SK-N-SH (cell line): Measurements from ENCODE around the gene TTC7B. TPM values are rescaled to one million over a fixed set of nuclear protein-coding genes. Genes with fewer than 3 reads are reported as not detected.

ENCODE experiments used
- CTCF ChIA-PET: fragments of 300-600, 350-600 bp; formaldehyde crosslinking; extraction: SDS; loops from one replicate; lab custom pipeline; 2021; lab: Yijun Ruan, JAX
- POLR2A ChIA-PET: fragments of 350-600 bp; sonication (Branson Sonifier 250); formaldehyde crosslinking; extraction: SDS; loops from one replicate; lab custom pipeline; 2020; ENCODE audit warnings: antibody characterized with exemption, inconsistent platforms; lab: Yijun Ruan, JAX
- DNase-seq: peaks from one replicate; pipeline ENCODE4 v3.0.0; 2012
- H2AFZ ChIP-seq: fragments of 200-600 bp; sonication (generic); 2 replicates; pipeline ENCODE4 v1.8.1; 2016; ENCODE audit warnings: antibody characterized with exemption, mild to moderate bottlenecking, low read depth
- H3F3A ChIP-seq: fragments of 200-600 bp; sonication (generic); replicated peaks from 2 replicates; pipeline ENCODE3; 2016; ENCODE audit warnings: antibody characterized with exemption, mild to moderate bottlenecking; ENCODE audit not compliant: insufficient read depth
- H3K27ac ChIP-seq, 2 experiments: fragments of 200-500 bp in 1 of 2; fragments of 200-600 bp in 1 of 2; sonication (Bioruptor generic) in 1 of 2; sonication (generic), shearing (Covaris generic) in 1 of 2; 2 replicates each; pipeline versions ENCODE4 v1.5.1 to v1.6.1; 2014 to 2016; ENCODE audit warnings: low read depth in 2 of 2, inconsistent platforms in 1 of 2, low read length in 1 of 2, mild to moderate bottlenecking in 1 of 2, mixed read lengths in 1 of 2
- H3K27me3 ChIP-seq: fragments of 200-600 bp; sonication (generic), shearing (Covaris generic); 2 replicates; pipeline ENCODE4 v1.6.1; 2016; ENCODE audit warnings: mixed run types; ENCODE audit not compliant: insufficient read depth
- H3K36me3 ChIP-seq, 2 experiments: fragments of 200-500 bp in 1 of 2; fragments of 200-600 bp in 1 of 2; sonication (Bioruptor generic) in 1 of 2; sonication (generic) in 1 of 2; replicated peaks in 1 of 2; 2 replicates each; pipeline versions ENCODE3 to v1.5.1; 2014 to 2016; ENCODE audit warnings: low read length in 1 of 2, mild to moderate bottlenecking in 1 of 2; ENCODE audit not compliant: insufficient read depth in 2 of 2, control insufficient read depth in 1 of 2
- H3K4me1 ChIP-seq, 2 experiments: fragments of 200-500 bp in 1 of 2; fragments of 200-600 bp in 1 of 2; sonication (Bioruptor generic) in 1 of 2; sonication (generic), shearing (Covaris generic) in 1 of 2; 2 replicates each; pipeline versions ENCODE4 v1.5.1 to v1.6.1; 2014 to 2016; ENCODE audit warnings: low read depth in 1 of 2, low read length in 1 of 2, mixed run types in 1 of 2; ENCODE audit not compliant: insufficient read depth in 2 of 2, control insufficient read depth in 1 of 2
- H3K4me2 ChIP-seq: fragments of 200-600 bp; sonication (generic), shearing (Covaris generic); 2 replicates; pipeline ENCODE4 v1.6.1; 2017; ENCODE audit warnings: mixed run types
- H3K4me3 ChIP-seq, 2 experiments: fragments of 200-500 bp in 1 of 2; fragments of 200-600 bp in 1 of 2; sonication (Bioruptor generic) in 1 of 2; sonication (generic), shearing (Covaris generic) in 1 of 2; 2 replicates each; pipeline versions ENCODE4 v1.5.1 to v1.8.1; 2014 to 2016; ENCODE audit warnings: low read depth in 2 of 2, inconsistent platforms in 1 of 2, low read length in 1 of 2, mild to moderate bottlenecking in 1 of 2, mixed read lengths in 1 of 2, moderate library complexity in 1 of 2
- H3K79me2 ChIP-seq: fragments of 200-600 bp; sonication (generic); 2 replicates; pipeline ENCODE4 v1.8.1; 2017; ENCODE audit warnings: mild to moderate bottlenecking; ENCODE audit not compliant: insufficient read depth
- H3K9ac ChIP-seq: fragments of 200-600 bp; sonication (generic); 2 replicates; pipeline ENCODE4 v1.6.1; 2017; ENCODE audit warnings: mixed run types
- H3K9me2 ChIP-seq: fragments of 200-600 bp; sonication (generic); 2 replicates; pipeline ENCODE4 v1.6.1; 2017; ENCODE audit warnings: mixed run types
- H3K9me3 ChIP-seq: fragments of 200-600 bp; sonication (generic); 2 replicates; pipeline ENCODE4 v1.6.1; 2017; ENCODE audit warnings: mixed run types, mild to moderate bottlenecking, moderate library complexity
- H4K20me1 ChIP-seq: fragments of 200-600 bp; sonication (generic); 2 replicates; pipeline ENCODE4 v1.6.1; 2017; ENCODE audit warnings: mild to moderate bottlenecking, mixed run types; ENCODE audit not compliant: insufficient read depth
- CHD2 ChIP-seq: fragments of 150-350 bp; IDR thresholded peaks from 2 replicates; pipeline ENCODE4 v1.6.1; 2018; ENCODE audit warnings: low read length; ENCODE audit not compliant: partially characterized antibody
- ELF1 ChIP-seq: IDR thresholded peaks from 2 replicates; pipeline ENCODE4 v1.4.0; 2012
- EP300 ChIP-seq, 2 experiments: IDR thresholded peaks; 2 replicates each; pipeline versions ENCODE4 v1.4.0 to v1.6.1; 2012; ENCODE audit warnings: borderline replicate concordance in 1 of 2, low read depth in 1 of 2, low read length in 1 of 2
- EZH2phosphoT487 ChIP-seq: fragments of 200-600 bp; sonication (generic); IDR thresholded peaks from 2 replicates; pipeline ENCODE4 v1.6.1; 2017; ENCODE audit warnings: low read depth, mixed run types, mild to moderate bottlenecking, antibody characterized with exemption, moderate library complexity, borderline replicate concordance
- FOSL2 ChIP-seq: IDR thresholded peaks from 2 replicates; pipeline ENCODE4 v1.4.0; 2012; ENCODE audit warnings: low read depth, mild to moderate bottlenecking, moderate library complexity, borderline replicate concordance
- FOXM1 ChIP-seq: IDR thresholded peaks from 2 replicates; pipeline ENCODE4 v1.4.0; 2012; ENCODE audit warnings: low read depth, mild to moderate bottlenecking
- GABPA ChIP-seq: IDR thresholded peaks from 2 replicates; pipeline ENCODE4 v1.4.0; 2012; ENCODE audit warnings: low read depth, mild to moderate bottlenecking
- MAX ChIP-seq: IDR thresholded peaks from 2 replicates; pipeline ENCODE4 v1.4.0; 2012; ENCODE audit warnings: low read depth
- MEF2A ChIP-seq: IDR thresholded peaks from 2 replicates; pipeline ENCODE4 v1.4.0; 2012; ENCODE audit warnings: low read depth, borderline replicate concordance
- NFIC ChIP-seq: IDR thresholded peaks from 2 replicates; pipeline ENCODE4 v1.4.0; 2012; ENCODE audit warnings: borderline replicate concordance
- POLR2AphosphoS5 ChIP-seq: IDR thresholded peaks from 2 replicates; pipeline ENCODE4 v1.6.1; 2012; ENCODE audit warnings: low read depth, low read length
- RXRA ChIP-seq: IDR thresholded peaks from 2 replicates; pipeline ENCODE4 v1.4.0; 2012; ENCODE audit warnings: low read depth, mild to moderate bottlenecking, borderline replicate concordance
- SIN3A ChIP-seq: IDR thresholded peaks from 2 replicates; pipeline ENCODE4 v1.6.1; 2012; ENCODE audit warnings: low read depth, mild to moderate bottlenecking, low read length, moderate library complexity, borderline replicate concordance
- SMC3 ChIP-seq: IDR thresholded peaks from 2 replicates; pipeline ENCODE4 v1.6.1; 2012; ENCODE audit warnings: low read depth, low read length, improper control_type of control experiment
- TAF1 ChIP-seq: IDR thresholded peaks from 2 replicates; pipeline ENCODE4 v1.6.1; 2012; ENCODE audit warnings: low read depth, mild to moderate bottlenecking, low read length, moderate library complexity, borderline replicate concordance
- TEAD4 ChIP-seq: IDR thresholded peaks from 2 replicates; pipeline ENCODE4 v1.4.0; 2012; ENCODE audit warnings: mild to moderate bottlenecking, borderline replicate concordance; ENCODE audit not compliant: insufficient read depth
- USF1 ChIP-seq: IDR thresholded peaks from 2 replicates; pipeline ENCODE4 v1.4.0; 2012; ENCODE audit warnings: low read depth, borderline replicate concordance
- YY1 ChIP-seq: IDR thresholded peaks from 2 replicates; pipeline ENCODE4 v1.4.0; 2012; ENCODE audit warnings: low read depth, mild to moderate bottlenecking
- WGBS: methylation state at CpG from one replicate; pipeline ENCODE4 v1.1.6; 2017; ENCODE audit warnings: low lambda C conversion rate; 5-methylcytosine and 5-hydroxymethylcytosine counted together
- polyA plus RNA-seq, 3 experiments: library from polyadenylated mRNA; depleted of rRNA; stranded (reverse); fragments of >200 nt; gene quantifications; 2 replicates each; pipeline ENCODE4 v1.2.3, GENCODE V29; 2012
- TF ChIP-seq, protein P1 (sequence below): IDR thresholded peaks from 2 replicates; pipeline ENCODE4 v1.4.0; 2012; ENCODE audit warnings: low read depth, borderline replicate concordance
- TF ChIP-seq, protein P2 (sequence below): fragments of 200-600 bp; sonication (generic); IDR thresholded peaks from 2 replicates; pipeline ENCODE4 v1.6.1; 2017; ENCODE audit warnings: antibody characterized with exemption, mild to moderate bottlenecking, moderate library complexity

The TTC7B gene
- polyA plus RNA-seq, 1 of the 3 experiments (the other 2 are of a cell fraction) = 43.1 TPM

GRCh38 chr14:90704738-90705392 is 111.4 kb downstream of the TTC7B start (continued):
- TF ChIP-seq, protein P1, sequence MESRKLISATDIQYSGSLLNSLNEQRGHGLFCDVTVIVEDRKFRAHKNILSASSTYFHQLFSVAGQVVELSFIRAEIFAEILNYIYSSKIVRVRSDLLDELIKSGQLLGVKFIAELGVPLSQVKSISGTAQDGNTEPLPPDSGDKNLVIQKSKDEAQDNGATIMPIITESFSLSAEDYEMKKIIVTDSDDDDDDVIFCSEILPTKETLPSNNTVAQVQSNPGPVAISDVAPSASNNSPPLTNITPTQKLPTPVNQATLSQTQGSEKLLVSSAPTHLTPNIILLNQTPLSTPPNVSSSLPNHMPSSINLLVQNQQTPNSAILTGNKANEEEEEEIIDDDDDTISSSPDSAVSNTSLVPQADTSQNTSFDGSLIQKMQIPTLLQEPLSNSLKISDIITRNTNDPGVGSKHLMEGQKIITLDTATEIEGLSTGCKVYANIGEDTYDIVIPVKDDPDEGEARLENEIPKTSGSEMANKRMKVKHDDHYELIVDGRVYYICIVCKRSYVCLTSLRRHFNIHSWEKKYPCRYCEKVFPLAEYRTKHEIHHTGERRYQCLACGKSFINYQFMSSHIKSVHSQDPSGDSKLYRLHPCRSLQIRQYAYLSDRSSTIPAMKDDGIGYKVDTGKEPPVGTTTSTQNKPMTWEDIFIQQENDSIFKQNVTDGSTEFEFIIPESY = no peak
- no peak for TF ChIP-seq NFIC
- no peak for TF ChIP-seq TEAD4
- no peak for TF ChIP-seq MAX
- TF ChIP-seq TAF1 = no peak
- no peak for TF ChIP-seq EP300 (IDR thresholded peaks at IDR 0.05; ENCODE audit: borderline replicate concordance in 1 of 2, low read depth in 1 of 2, low read length in 1 of 2)
- no peak for TF ChIP-seq SIN3A
- no peak for TF ChIP-seq CHD2
- TF ChIP-seq YY1 = no peak
- no peak for TF ChIP-seq SMC3

- Histone ChIP-seq H3K79me2 (no peaks in the 10 kb centered on the region), H3K27ac (no peak overlapping the region), H3K9me2 (no peaks in the 10 kb centered on the region), H3K9me3 (no peaks in the 10 kb centered on the region), H3K9ac (no peak overlapping the region), H3K4me2 (no peak overlapping the region), H3K4me3 (no peak overlapping the region), H2AFZ (no peak overlapping the region), H3F3A (no peaks in the 10 kb centered on the region), H3K36me3 (peaks cover 0 to 2% of the 10 kb centered on the region in 2 experiments), H4K20me1 (no peaks in the 10 kb centered on the region), H3K27me3 (no peaks in the 10 kb centered on the region), H3K4me1 (peaks cover 3 to 7% of the 10 kb centered on the region in 2 experiments; a peak in 3 of 4 replicates)
- ChIA-PET POLR2A (no interaction called here), CTCF (interaction anchor here (1.1 to 3.6 kb wide), 3 partner anchors 54 to 402 kb away, joined by 3 to 17 read pairs (median 3); no protein-coding TSS in a partner anchor)
- WGBS = 90% methylated on average over 13 of the region's 14 CpGs
- DNase-seq = no peak
- TF ChIP-seq MEF2A (no peak), GABPA (no peak), ELF1 (no peak), USF1 (no peak), YY1 (no peak), POLR2AphosphoS5 (no peak), FOSL2 (no peak), EP300 (IDR thresholded peaks at IDR 0.05; ENCODE audit: borderline replicate concordance in 1 of 2, low read depth in 1 of 2, low read length in 1 of 2) (no peak), FOXM1 (no peak), EZH2phosphoT487 (no peak), CHD2 (no peak), NFIC (no peak), RXRA (no peak)
- TF ChIP-seq, protein P1 = no peak
- TF ChIP-seq, protein P2, sequence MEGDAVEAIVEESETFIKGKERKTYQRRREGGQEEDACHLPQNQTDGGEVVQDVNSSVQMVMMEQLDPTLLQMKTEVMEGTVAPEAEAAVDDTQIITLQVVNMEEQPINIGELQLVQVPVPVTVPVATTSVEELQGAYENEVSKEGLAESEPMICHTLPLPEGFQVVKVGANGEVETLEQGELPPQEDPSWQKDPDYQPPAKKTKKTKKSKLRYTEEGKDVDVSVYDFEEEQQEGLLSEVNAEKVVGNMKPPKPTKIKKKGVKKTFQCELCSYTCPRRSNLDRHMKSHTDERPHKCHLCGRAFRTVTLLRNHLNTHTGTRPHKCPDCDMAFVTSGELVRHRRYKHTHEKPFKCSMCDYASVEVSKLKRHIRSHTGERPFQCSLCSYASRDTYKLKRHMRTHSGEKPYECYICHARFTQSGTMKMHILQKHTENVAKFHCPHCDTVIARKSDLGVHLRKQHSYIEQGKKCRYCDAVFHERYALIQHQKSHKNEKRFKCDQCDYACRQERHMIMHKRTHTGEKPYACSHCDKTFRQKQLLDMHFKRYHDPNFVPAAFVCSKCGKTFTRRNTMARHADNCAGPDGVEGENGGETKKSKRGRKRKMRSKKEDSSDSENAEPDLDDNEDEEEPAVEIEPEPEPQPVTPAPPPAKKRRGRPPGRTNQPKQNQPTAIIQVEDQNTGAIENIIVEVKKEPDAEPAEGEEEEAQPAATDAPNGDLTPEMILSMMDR = no peak
These were observed 112.1 kb downstream of the TTC7B start for GRCh38 chr14:90703841-90704737.
